PC-9 (cell line): ENCODE data around the gene LRRD1. TPM values are rescaled to one million over a fixed set of nuclear protein-coding genes. Genes with fewer than 3 reads are reported as not detected.
"Not testable (repeated sequence)": the region's sequence is repeated elsewhere in the genome, so short reads cannot be mapped to it uniquely, and the experiment has no call there.

ENCODE experiments used
- BruUV-seq: library from RNA; stranded (reverse); fragments of 400-500 nt; replicated peaks from 2 replicates; lab custom pipeline; 2021; lab: Mats Ljungman, UMichigan
- CTCF ChIA-PET: fragments of 300-600 bp; sonication (Branson Sonifier 250); formaldehyde crosslinking; loops from one replicate; lab custom pipeline; 2022; ENCODE audit warnings: antibody characterized with exemption; lab: Charles Lee
- POLR2A ChIA-PET: fragments of 300-600 bp; sonication (Branson Sonifier 250); formaldehyde crosslinking; loops from one replicate; lab custom pipeline; 2022; ENCODE audit warnings: antibody characterized with exemption; ENCODE audit not compliant: unreplicated experiment; lab: Charles Lee
- DNase-seq, 2 experiments: peaks; one replicate each; pipeline versions ENCODE4 v3.0.0 to v3.0.0-alpha.2; 2015 to 2022; ENCODE audit warnings: mixed read lengths in 1 of 2
- H2AFZ ChIP-seq: fragments of 200-600 bp; sonication (generic); 2 replicates; pipeline ENCODE4 v1.8.1; 2017; ENCODE audit warnings: antibody characterized with exemption
- H3F3A ChIP-seq: fragments of 200-600 bp; sonication (generic); 2 replicates; pipeline ENCODE4 v1.8.1; 2017; ENCODE audit warnings: antibody characterized with exemption, mild to moderate bottlenecking, low read depth; ENCODE audit not compliant: insufficient read depth
- H3K27ac ChIP-seq: fragments of 200-600 bp; sonication (generic); 2 replicates; pipeline ENCODE4 v1.6.1; 2016; ENCODE audit warnings: mixed run types
- H3K27me3 ChIP-seq: fragments of 200-600 bp; sonication (generic); 2 replicates; pipeline ENCODE4 v1.6.1; 2016; ENCODE audit warnings: low read depth, mixed run types; ENCODE audit not compliant: insufficient read depth
- H3K36me3 ChIP-seq: fragments of 200-600 bp; sonication (generic); 2 replicates; pipeline ENCODE4 v1.6.1; 2016; ENCODE audit warnings: low read depth, mixed run types
- H3K4me1 ChIP-seq: fragments of 200-600 bp; sonication (generic); replicated peaks from 2 replicates; pipeline ENCODE4 v1.6.1; 2016; ENCODE audit warnings: mixed run types; ENCODE audit not compliant: insufficient read depth
- H3K4me2 ChIP-seq: fragments of 200-600 bp; sonication (generic); 2 replicates; pipeline ENCODE4 v1.6.1; 2017; ENCODE audit warnings: mixed run types
- H3K4me3 ChIP-seq: fragments of 200-600 bp; sonication (generic); 2 replicates; pipeline ENCODE4 v1.6.1; 2016; ENCODE audit warnings: mixed run types
- H3K79me2 ChIP-seq: fragments of 200-600 bp; sonication (generic); 2 replicates; pipeline ENCODE4 v1.6.1; 2017; ENCODE audit warnings: low read depth, mixed run types
- H3K9me2 ChIP-seq: fragments of 200-600 bp; sonication (generic); 2 replicates; pipeline ENCODE4 v1.8.1; 2017; ENCODE audit warnings: mild to moderate bottlenecking; ENCODE audit not compliant: insufficient read depth
- H3K9me3 ChIP-seq: fragments of 200-600 bp; sonication (generic); 2 replicates; pipeline ENCODE4 v1.8.1; 2016; ENCODE audit warnings: low read depth; ENCODE audit not compliant: insufficient read depth
- H4K20me1 ChIP-seq: fragments of 200-600 bp; sonication (generic); 2 replicates; pipeline ENCODE4 v1.8.1; 2017; ENCODE audit not compliant: insufficient read depth
- CTCF ChIP-seq: fragments of 200-600 bp; sonication (generic); conservative IDR thresholded peaks from 2 replicates; pipeline ENCODE4 v1.6.1; 2017; ENCODE audit warnings: mixed run types, antibody characterized with exemption, mild to moderate bottlenecking, moderate library complexity
- EZH2 ChIP-seq: fragments of 200-600 bp; sonication (generic); IDR thresholded peaks from 2 replicates; pipeline ENCODE4 v1.8.0; 2017; ENCODE audit warnings: antibody characterized with exemption, low read depth
- intact Hi-C: fragments of 100-400 bp; cut with micrococcal nuclease; formaldehyde crosslinking; loops from one replicate; pipeline ENCODE4 v1.10.0; 2022; ENCODE audit not compliant: unreplicated experiment
- total RNA-seq: library from RNA; stranded (reverse); gene quantifications from 2 replicates; pipeline ENCODE4 v1.2.3, GENCODE V29; 2021

Gene LRRD1
- total RNA-seq, 1 experiment from 2014 or later: not detected

- TF ChIP-seq EZH2 (no peak), CTCF (no peak)
- H3K36me3 ChIP-seq: peaks cover 13% of the 10 kb centered on the region
- no peak for DNase-seq
- intact Hi-C loops: no loop called here
- POLR2A ChIA-PET: no interaction called here
- CTCF ChIA-PET: no interaction called here
- H2AFZ ChIP-seq: no peak overlapping the region
- no peaks in the 10 kb centered on the region for H3K79me2 ChIP-seq
- no peak overlapping the region for H3K4me2 ChIP-seq
- H3K9me3 ChIP-seq: no peaks in the 10 kb centered on the region; the same call in 1 of the 2 replicates
- H3K27ac ChIP-seq: no peak overlapping the region
- H3K4me3 ChIP-seq: no peak overlapping the region
- no peaks in the 10 kb centered on the region for H3K27me3 ChIP-seq
- 0 out of 2 replicates have a peak, but pooled peaks cover 3% of the 10 kb centered on the region for H4K20me1 ChIP-seq
- no peaks in the 10 kb centered on the region for H3K9me2 ChIP-seq
- no peaks in the 10 kb centered on the region for H3F3A ChIP-seq
- BruUV-seq: no TSS peak
- no peaks in the 10 kb centered on the region for H3K4me1 ChIP-seq
Measured at GRCh38 chr7:92205987-92206386, 27.0 kb upstream of the LRRD1 start.

- Histone ChIP-seq H3K27ac (no peak overlapping the region), H3K4me1 (no peaks in the 10 kb centered on the region), H3K9me2 (no peaks in the 10 kb centered on the region), H3K4me3 (no peak overlapping the region), H3F3A (no peaks in the 10 kb centered on the region), H3K27me3 (no peaks in the 10 kb centered on the region), H3K9me3 (no peaks in the 10 kb centered on the region), H3K79me2 (no peaks in the 10 kb centered on the region), H2AFZ (no peak overlapping the region), H3K4me2 (no peak overlapping the region), H4K20me1 (no peaks in the 10 kb centered on the region), H3K36me3 (0 out of 2 replicates have a peak, but pooled peaks cover 7% of the 10 kb centered on the region)
- no TSS peak for BruUV-seq
- no peak for DNase-seq
- ChIA-PET POLR2A (interaction anchor here (0.7 kb wide), 2 partner anchors 78 to 93 kb away, joined by 4 read pairs; no protein-coding TSS in a partner anchor), CTCF (interaction anchor here (1.0 kb wide), 1 partner anchor 246 kb away, joined by 3 read pairs; the partner anchor contains the start of gene GATAD1)
- intact Hi-C loops: no loop called here
- TF ChIP-seq EZH2: no peak
- no peak; the same call in 1 of the 2 replicates for TF ChIP-seq CTCF
Measured at GRCh38 chr7:92200791-92201190, 21.8 kb upstream of the LRRD1 start.

GRCh38 chr7:92192326-92192725 is 13.4 kb upstream of the LRRD1 start:
- CTCF ChIA-PET: no interaction called here
- no peak overlapping the region for H3K27ac ChIP-seq
- no TSS peak for BruUV-seq
- TF ChIP-seq CTCF: no peak
- TF ChIP-seq EZH2: no peak
- H3F3A ChIP-seq: peaks cover 4% of the 10 kb centered on the region; the same call in 1 of the 2 replicates
- H3K4me2 ChIP-seq: no peak overlapping the region
- H3K79me2 ChIP-seq: no peaks in the 10 kb centered on the region
- H3K4me3 ChIP-seq: no peak overlapping the region
- H3K36me3 ChIP-seq: no peaks in the 10 kb centered on the region
- H4K20me1 ChIP-seq: no peaks in the 10 kb centered on the region
- DNase-seq: no peak
- H3K9me3 ChIP-seq: peaks cover 35% of the 10 kb centered on the region
- no peaks in the 10 kb centered on the region for H3K4me1 ChIP-seq
- POLR2A ChIA-PET: no interaction called here
- no peak overlapping the region for H2AFZ ChIP-seq
- no peaks in the 10 kb centered on the region for H3K27me3 ChIP-seq
- no peaks in the 10 kb centered on the region for H3K9me2 ChIP-seq
- intact Hi-C loops: no loop called here

GRCh38 chr7:92189246-92189645 is 10.3 kb upstream of the LRRD1 start:
- H3K36me3 ChIP-seq, intact Hi-C loops, H3K4me3 ChIP-seq, H3K4me1 ChIP-seq, DNase-seq, H3F3A ChIP-seq, H3K27me3 ChIP-seq, BruUV-seq, H2AFZ ChIP-seq, H4K20me1 ChIP-seq, H3K79me2 ChIP-seq, CTCF ChIA-PET, POLR2A ChIA-PET, H3K4me2 ChIP-seq, H3K9me2 ChIP-seq, H3K27ac ChIP-seq: not testable (repeated sequence)
- peaks cover 32% of the 10 kb centered on the region for H3K9me3 ChIP-seq

GRCh38 chr7:92184294-92184693 is 5.4 kb upstream of the LRRD1 start:
- H3K4me3 ChIP-seq, intact Hi-C loops, H3K9me2 ChIP-seq, H3K4me2 ChIP-seq, H3K36me3 ChIP-seq, H3K9me3 ChIP-seq, DNase-seq, H3K4me1 ChIP-seq, H3K79me2 ChIP-seq, BruUV-seq, H3F3A ChIP-seq, POLR2A ChIA-PET, H4K20me1 ChIP-seq, H3K27me3 ChIP-seq, H3K27ac ChIP-seq, H2AFZ ChIP-seq: not testable (repeated sequence)
- CTCF ChIA-PET: interaction anchor here (0.6 kb wide), 1 partner anchor 263 kb away, joined by 3 read pairs; the partner anchor contains the start of gene GATAD1
